ENCODE measurements around the gene METTL24.

Gene METTL24

GRCh38 chr6:110195639-110196038 lies 162.5 kb downstream of the METTL24 start:
- no peak for DNase-seq (ENCODE audit: low spot score)
